NB4 (cell line): ENCODE measurements around the gene TOMT.

Experiments
- MYC ChIP-seq: IDR thresholded peaks from 2 replicates; pipeline ENCODE4 v1.6.1; 2011; ENCODE audit warnings: low read depth, low read length
- POLR2A ChIP-seq: IDR thresholded peaks from 2 replicates; pipeline ENCODE4 v1.6.1; 2011; ENCODE audit warnings: mild to moderate bottlenecking; ENCODE audit not compliant: insufficient read length; ENCODE audit errors: extremely low read depth
- TF ChIP-seq, protein P1 (sequence below): IDR thresholded peaks from one replicate; pipeline ENCODE4 v1.5.1; 2012; ENCODE audit warnings: low read depth, low read length
- TF ChIP-seq, protein P2 (sequence below): IDR thresholded peaks from 2 replicates; pipeline ENCODE4 v1.6.1; 2011; ENCODE audit warnings: low read depth, low read length

- TF ChIP-seq POLR2A (no peak), MYC (no peak)
- TF ChIP-seq, protein P1, sequence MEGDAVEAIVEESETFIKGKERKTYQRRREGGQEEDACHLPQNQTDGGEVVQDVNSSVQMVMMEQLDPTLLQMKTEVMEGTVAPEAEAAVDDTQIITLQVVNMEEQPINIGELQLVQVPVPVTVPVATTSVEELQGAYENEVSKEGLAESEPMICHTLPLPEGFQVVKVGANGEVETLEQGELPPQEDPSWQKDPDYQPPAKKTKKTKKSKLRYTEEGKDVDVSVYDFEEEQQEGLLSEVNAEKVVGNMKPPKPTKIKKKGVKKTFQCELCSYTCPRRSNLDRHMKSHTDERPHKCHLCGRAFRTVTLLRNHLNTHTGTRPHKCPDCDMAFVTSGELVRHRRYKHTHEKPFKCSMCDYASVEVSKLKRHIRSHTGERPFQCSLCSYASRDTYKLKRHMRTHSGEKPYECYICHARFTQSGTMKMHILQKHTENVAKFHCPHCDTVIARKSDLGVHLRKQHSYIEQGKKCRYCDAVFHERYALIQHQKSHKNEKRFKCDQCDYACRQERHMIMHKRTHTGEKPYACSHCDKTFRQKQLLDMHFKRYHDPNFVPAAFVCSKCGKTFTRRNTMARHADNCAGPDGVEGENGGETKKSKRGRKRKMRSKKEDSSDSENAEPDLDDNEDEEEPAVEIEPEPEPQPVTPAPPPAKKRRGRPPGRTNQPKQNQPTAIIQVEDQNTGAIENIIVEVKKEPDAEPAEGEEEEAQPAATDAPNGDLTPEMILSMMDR: no peak
- TF ChIP-seq, protein P2, sequence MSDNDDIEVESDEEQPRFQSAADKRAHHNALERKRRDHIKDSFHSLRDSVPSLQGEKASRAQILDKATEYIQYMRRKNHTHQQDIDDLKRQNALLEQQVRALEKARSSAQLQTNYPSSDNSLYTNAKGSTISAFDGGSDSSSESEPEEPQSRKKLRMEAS: no peak
Measured at GRCh38 chr11:72114570-72114969, 8.8 kb downstream of the TOMT start.
